Hepatocyte (in vitro differentiated cells): ENCODE measurements around the gene SIGLEC1. TPM values are rescaled to one million over a fixed set of nuclear protein-coding genes. Genes with fewer than 3 reads are reported as not detected.

ENCODE experiments used
- DNase-seq: peaks from one replicate; pipeline ENCODE4 v3.0.0-alpha.2; 2016; ENCODE audit warnings: low spot score
- H2AFZ ChIP-seq: fragments of 200-600 bp; sonication (generic); 2 replicates; pipeline ENCODE4 v1.6.0; 2016; ENCODE audit warnings: antibody characterized with exemption, mild to moderate bottlenecking
- H3K27ac ChIP-seq: fragments of 200-600 bp; sonication (generic); 2 replicates; pipeline ENCODE4 v1.5.1; 2016; ENCODE audit warnings: mild to moderate bottlenecking
- H3K27me3 ChIP-seq: fragments of 200-600 bp; sonication (generic); 2 replicates; pipeline ENCODE4 v1.6.1; 2016
- H3K36me3 ChIP-seq: fragments of 200-600 bp; sonication (generic); replicated peaks from 2 replicates; pipeline ENCODE4 v1.5.1; 2016; ENCODE audit warnings: low read depth; ENCODE audit not compliant: insufficient read depth
- H3K4me1 ChIP-seq: fragments of 200-600 bp; sonication (generic); 2 replicates; pipeline ENCODE4 v1.5.1; 2016; ENCODE audit warnings: mild to moderate bottlenecking, moderate library complexity; ENCODE audit not compliant: insufficient read depth
- H3K4me2 ChIP-seq: fragments of 200-600 bp; sonication (generic); 2 replicates; pipeline ENCODE4 v1.6.0; 2016
- H3K4me3 ChIP-seq: fragments of 200-600 bp; sonication (generic); 2 replicates; pipeline ENCODE4 v1.5.1; 2016; ENCODE audit warnings: mild to moderate bottlenecking
- H3K79me2 ChIP-seq: fragments of 200-600 bp; sonication (generic); 2 replicates; pipeline ENCODE4 v1.6.0; 2017; ENCODE audit warnings: mild to moderate bottlenecking
- H3K9me2 ChIP-seq: fragments of 200-600 bp; sonication (generic); replicated peaks from 2 replicates; pipeline ENCODE4 v1.6.0; 2017; ENCODE audit warnings: mild to moderate bottlenecking; ENCODE audit not compliant: insufficient read depth
- H3K9me3 ChIP-seq: fragments of 200-600 bp; sonication (generic); 2 replicates; pipeline ENCODE4 v1.5.1; 2016; ENCODE audit warnings: low read depth, mild to moderate bottlenecking
- H4K20me1 ChIP-seq: fragments of 200-600 bp; sonication (generic); 2 replicates; pipeline ENCODE4 v1.6.0; 2016; ENCODE audit warnings: mild to moderate bottlenecking; ENCODE audit not compliant: insufficient read depth, poor library complexity, severe bottlenecking
- EZH2 ChIP-seq: fragments of 200-600 bp; sonication (generic); IDR thresholded peaks from 2 replicates; pipeline ENCODE4 v1.6.1; 2016; ENCODE audit warnings: antibody characterized with exemption, mild to moderate bottlenecking, borderline replicate concordance
- EZH2phosphoT487 ChIP-seq: fragments of 200-600 bp; sonication (generic); IDR thresholded peaks from one replicate; pipeline ENCODE4 v1.6.1; 2018; ENCODE audit warnings: antibody characterized with exemption, mild to moderate bottlenecking, low read depth, moderate library complexity; ENCODE audit not compliant: unreplicated experiment, severe bottlenecking
- WGBS: methylation state at CpG from one replicate; pipeline ENCODE4 v1.1.6; 2016; ENCODE audit warnings: low lambda C conversion rate; ENCODE audit errors: missing lambda C conversion rate; 5-methylcytosine and 5-hydroxymethylcytosine counted together
- polyA plus RNA-seq: library from polyadenylated mRNA; unstranded; fragments of >200 nt; fragmentation: Nextera tagmentation; extraction: Ambion mirVana; gene quantifications from 2 replicates; pipeline ENCODE4 v1.2.1, GENCODE V29; 2016
- total RNA-seq: library from RNA; depleted of rRNA; stranded (reverse); fragments of >200 nt; gene quantifications from 2 replicates; pipeline ENCODE4 v1.2.3, GENCODE V29; 2014
- TF ChIP-seq, protein P1 (sequence below): fragments of 200-600 bp; sonication (generic); IDR thresholded peaks from 2 replicates; pipeline ENCODE4 v1.5.1; 2016; ENCODE audit warnings: antibody characterized with exemption, mild to moderate bottlenecking; ENCODE audit not compliant: poor library complexity

Gene SIGLEC1
- total and polyA plus RNA-seq, 2 experiments from 2014 or later: 0.11 to 0.23 TPM

- no peaks in the 10 kb centered on the region for H3K9me3 ChIP-seq
- WGBS: 95% methylated on average over 16 of the region's 16 CpGs
- H3K27me3 ChIP-seq: peaks cover 70% of the 10 kb centered on the region
- DNase-seq: no peak
- no peak overlapping the region for H3K4me3 ChIP-seq
- no peaks in the 10 kb centered on the region for H3K79me2 ChIP-seq
- H4K20me1 ChIP-seq: no peaks in the 10 kb centered on the region
- H3K4me1 ChIP-seq: peaks cover 12% of the 10 kb centered on the region
- TF ChIP-seq EZH2 (no peak), EZH2phosphoT487 (no peak)
- TF ChIP-seq, protein P1, sequence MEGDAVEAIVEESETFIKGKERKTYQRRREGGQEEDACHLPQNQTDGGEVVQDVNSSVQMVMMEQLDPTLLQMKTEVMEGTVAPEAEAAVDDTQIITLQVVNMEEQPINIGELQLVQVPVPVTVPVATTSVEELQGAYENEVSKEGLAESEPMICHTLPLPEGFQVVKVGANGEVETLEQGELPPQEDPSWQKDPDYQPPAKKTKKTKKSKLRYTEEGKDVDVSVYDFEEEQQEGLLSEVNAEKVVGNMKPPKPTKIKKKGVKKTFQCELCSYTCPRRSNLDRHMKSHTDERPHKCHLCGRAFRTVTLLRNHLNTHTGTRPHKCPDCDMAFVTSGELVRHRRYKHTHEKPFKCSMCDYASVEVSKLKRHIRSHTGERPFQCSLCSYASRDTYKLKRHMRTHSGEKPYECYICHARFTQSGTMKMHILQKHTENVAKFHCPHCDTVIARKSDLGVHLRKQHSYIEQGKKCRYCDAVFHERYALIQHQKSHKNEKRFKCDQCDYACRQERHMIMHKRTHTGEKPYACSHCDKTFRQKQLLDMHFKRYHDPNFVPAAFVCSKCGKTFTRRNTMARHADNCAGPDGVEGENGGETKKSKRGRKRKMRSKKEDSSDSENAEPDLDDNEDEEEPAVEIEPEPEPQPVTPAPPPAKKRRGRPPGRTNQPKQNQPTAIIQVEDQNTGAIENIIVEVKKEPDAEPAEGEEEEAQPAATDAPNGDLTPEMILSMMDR: no peak
- no peaks in the 10 kb centered on the region for H3K36me3 ChIP-seq
- no peak overlapping the region for H2AFZ ChIP-seq
- no peaks in the 10 kb centered on the region for H3K9me2 ChIP-seq
- H3K27ac ChIP-seq: no peak overlapping the region
- no peak overlapping the region for H3K4me2 ChIP-seq
Measured at GRCh38 chr20:3748073-3748472, 35.7 kb upstream of the SIGLEC1 start.

DNA sequence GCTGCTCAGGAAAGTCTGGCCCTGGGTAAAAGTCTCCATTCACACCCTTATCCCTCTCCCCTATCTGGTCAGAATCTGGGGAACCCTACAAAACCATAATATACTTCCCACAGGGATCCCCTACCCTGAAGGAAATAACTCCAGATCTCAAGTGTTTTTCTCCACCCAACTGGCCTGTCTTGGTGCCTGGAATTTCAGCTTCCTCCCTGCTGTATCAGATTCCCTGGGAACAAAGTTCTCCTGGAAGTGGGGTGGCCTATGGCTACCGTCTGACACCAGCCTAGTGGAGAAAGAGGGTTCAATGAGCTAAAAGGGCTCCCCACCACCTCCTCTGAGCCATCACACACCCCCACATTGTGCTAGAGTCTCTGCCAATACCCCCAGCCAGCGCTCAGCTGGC lies 35.1 kb upstream of the SIGLEC1 start:
- no peaks in the 10 kb centered on the region for H3K36me3 ChIP-seq
- no peak for DNase-seq

DNA sequence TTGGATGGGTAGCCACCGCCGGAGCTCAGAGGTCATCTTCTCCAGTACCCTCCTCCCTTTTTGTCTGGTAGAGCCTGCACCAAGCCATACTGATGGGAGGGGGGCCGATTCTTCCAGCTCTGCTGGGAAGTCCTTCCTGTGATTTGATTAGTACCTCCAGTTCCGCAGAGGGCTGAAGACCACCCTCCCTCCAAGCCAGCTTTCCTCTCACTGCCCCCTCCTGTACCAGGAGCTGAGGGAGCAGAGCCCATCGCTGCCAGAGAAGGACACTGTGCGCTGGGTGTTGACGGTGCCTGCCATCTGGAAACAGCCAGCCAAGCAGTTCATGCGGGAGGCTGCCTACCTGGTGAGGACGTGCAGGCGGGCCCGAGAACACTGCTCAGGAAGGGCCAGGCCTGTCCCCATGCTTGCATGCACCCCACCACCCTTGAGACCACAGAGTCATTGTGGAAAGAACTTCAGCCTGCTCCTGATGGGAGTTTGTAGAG lies 33.3 kb upstream of the SIGLEC1 start:
- no peaks in the 10 kb centered on the region for H3K79me2 ChIP-seq
- 62% methylated on average over 11 of the region's 11 CpGs for WGBS
- no peaks in the 10 kb centered on the region for H3K9me2 ChIP-seq
- H3K9me3 ChIP-seq: no peaks in the 10 kb centered on the region
- peaks cover 8% of the 10 kb centered on the region for H3K4me1 ChIP-seq
- DNase-seq: no peak
- no peak overlapping the region for H2AFZ ChIP-seq
- H3K4me3 ChIP-seq: no peak overlapping the region
- peaks cover 60% of the 10 kb centered on the region for H3K27me3 ChIP-seq
- no peak overlapping the region for H3K27ac ChIP-seq
- H4K20me1 ChIP-seq: no peaks in the 10 kb centered on the region
- TF ChIP-seq EZH2: no peak
- no peak for TF ChIP-seq EZH2phosphoT487
- TF ChIP-seq, protein P1: no peak
- no peak overlapping the region for H3K4me2 ChIP-seq
- H3K36me3 ChIP-seq: no peaks in the 10 kb centered on the region

More for the DNA sequence above, 35.1 kb upstream of the SIGLEC1 start:
- Histone ChIP-seq H2AFZ (no peak overlapping the region), H4K20me1 (no peaks in the 10 kb centered on the region), H3K4me3 (no peak overlapping the region), H3K4me1 (peaks cover 12% of the 10 kb centered on the region), H3K9me2 (no peaks in the 10 kb centered on the region), H3K4me2 (no peak overlapping the region), H3K27ac (no peak overlapping the region), H3K79me2 (no peaks in the 10 kb centered on the region), H3K27me3 (peaks cover 70% of the 10 kb centered on the region), H3K9me3 (no peaks in the 10 kb centered on the region)
- TF ChIP-seq EZH2 (no peak), EZH2phosphoT487 (no peak)
- TF ChIP-seq, protein P1: no peak
- WGBS: 87% methylated on average over 2 of the region's 2 CpGs
